Mucosa of stomach (tissue), 1 donor: ENCODE data around the gene MFSD6.

Experiments
- H3K27me3 ChIP-seq: one replicate; pipeline ENCODE4 v1.7.0; 2013; ENCODE audit warnings: mild to moderate bottlenecking, low read length; ENCODE audit not compliant: control insufficient read depth, insufficient read depth
- H3K36me3 ChIP-seq: one replicate; pipeline ENCODE4 v1.7.0; 2013; ENCODE audit warnings: low read length; ENCODE audit not compliant: control insufficient read depth, insufficient read depth
- H3K4me1 ChIP-seq: one replicate; pipeline ENCODE4 v1.7.0; 2013; ENCODE audit warnings: mild to moderate bottlenecking, low read length; ENCODE audit not compliant: control insufficient read depth, insufficient read depth
- H3K4me3 ChIP-seq: one replicate; pipeline ENCODE4 v1.7.0; 2013; ENCODE audit warnings: low read length
- H3K9ac ChIP-seq: one replicate; pipeline ENCODE4 v1.7.0; 2013; ENCODE audit warnings: mild to moderate bottlenecking, low read length, moderate library complexity
- H3K9me3 ChIP-seq: one replicate; pipeline ENCODE4 v1.7.0; 2013; ENCODE audit warnings: mild to moderate bottlenecking, low read length, moderate library complexity; ENCODE audit not compliant: control insufficient read depth
- donor health status: Pancreatic carcinoma.

MFSD6 gene

DNA sequence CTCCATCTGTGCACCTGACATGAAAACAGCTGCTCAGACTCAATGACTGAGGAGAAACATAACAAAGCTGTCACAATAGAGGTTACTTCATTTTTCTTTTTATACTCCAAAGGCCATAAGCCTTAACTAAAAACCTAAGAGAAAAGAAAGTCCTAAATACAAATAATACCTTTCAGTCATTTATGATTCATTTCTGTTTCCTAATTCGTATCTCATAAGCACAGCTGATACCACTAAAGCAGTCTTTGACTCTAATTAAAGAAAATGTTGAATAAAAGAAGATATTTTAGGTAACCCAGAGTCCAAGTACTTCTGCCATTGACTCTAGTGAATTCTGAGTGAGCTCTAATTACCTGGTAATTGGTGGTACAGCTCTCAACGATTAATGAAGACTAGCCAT, 105.7 kb downstream of the MFSD6 start:
- Histone ChIP-seq H3K4me1 (peaks cover 10% of the 10 kb centered on the region), H3K9ac (no peak overlapping the region), H3K4me3 (no peak overlapping the region), H3K9me3 (no peaks in the 10 kb centered on the region), H3K36me3 (no peaks in the 10 kb centered on the region), H3K27me3 (no peaks in the 10 kb centered on the region)

DNA sequence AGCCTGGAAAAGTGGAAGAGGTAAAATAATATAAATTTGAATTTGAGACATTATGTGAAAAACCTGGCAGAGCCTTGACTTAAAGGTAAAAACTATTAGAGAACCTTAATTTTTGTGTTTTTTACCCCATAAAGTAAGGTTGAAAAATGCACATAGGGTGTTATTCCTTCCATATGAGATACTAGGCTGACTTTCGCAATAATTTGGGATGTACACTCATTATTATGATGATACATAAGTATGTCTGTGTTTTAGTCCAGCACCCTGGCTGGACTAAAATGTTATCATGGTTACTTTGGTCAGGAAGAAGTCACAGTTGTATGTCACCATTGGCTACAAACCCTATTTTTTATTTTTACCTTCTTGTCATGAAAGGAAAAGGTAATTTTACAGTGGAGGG, 106.5 kb downstream of the MFSD6 start:
- H3K27me3 ChIP-seq: no peaks in the 10 kb centered on the region

DNA sequence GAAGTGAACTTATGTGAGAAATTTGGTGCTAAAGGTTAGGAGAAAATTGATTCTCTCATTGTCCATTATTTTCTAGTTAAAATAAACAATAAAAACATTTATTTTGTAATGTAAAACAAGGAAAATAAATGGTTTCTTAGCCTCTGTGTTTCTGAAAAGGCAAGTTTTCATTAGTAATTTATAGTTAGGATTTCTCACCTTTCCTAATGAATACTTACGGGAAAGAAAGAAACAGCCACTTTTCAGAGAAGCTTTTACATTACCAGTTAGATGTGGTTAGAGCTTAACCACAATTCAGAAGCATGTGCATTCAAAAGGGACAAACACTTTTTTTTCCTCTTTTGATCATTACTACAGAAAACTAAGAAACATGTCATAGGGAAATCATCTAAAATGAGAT, 107.5 kb downstream of the MFSD6 start:
- H3K4me3 ChIP-seq: no peak overlapping the region
- H3K9me3 ChIP-seq: no peaks in the 10 kb centered on the region
- no peaks in the 10 kb centered on the region for H3K4me1 ChIP-seq
- no peak overlapping the region for H3K9ac ChIP-seq
- H3K27me3 ChIP-seq: no peaks in the 10 kb centered on the region
- no peaks in the 10 kb centered on the region for H3K36me3 ChIP-seq

More for the DNA sequence above, 106.5 kb downstream of the MFSD6 start:
- Histone ChIP-seq H3K9ac (no peak overlapping the region), H3K4me3 (no peak overlapping the region), H3K4me1 (peaks cover 5% of the 10 kb centered on the region), H3K9me3 (no peaks in the 10 kb centered on the region), H3K36me3 (no peaks in the 10 kb centered on the region)

DNA sequence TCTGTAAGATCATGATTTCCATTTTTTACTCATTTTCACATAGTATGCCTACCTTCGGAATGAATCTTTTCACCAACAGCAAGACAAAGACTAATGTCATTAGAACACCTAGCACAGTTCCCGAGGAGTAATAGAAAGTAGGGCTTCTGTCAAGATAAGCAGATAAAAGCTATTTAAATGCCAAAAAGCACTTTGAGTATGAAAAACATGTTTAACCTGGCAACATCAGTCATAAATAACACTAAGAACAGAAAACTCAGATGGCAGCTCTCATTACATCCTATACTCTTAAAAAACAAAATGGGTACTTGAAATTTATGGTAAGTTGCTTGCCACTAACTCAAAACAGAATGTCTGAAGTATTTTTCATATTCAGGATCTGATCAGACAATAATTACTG, 109.3 kb downstream of the MFSD6 start:
- Histone ChIP-seq H3K4me1 (no peaks in the 10 kb centered on the region), H3K36me3 (no peaks in the 10 kb centered on the region), H3K9ac (no peak overlapping the region), H3K9me3 (no peaks in the 10 kb centered on the region), H3K4me3 (no peak overlapping the region), H3K27me3 (no peaks in the 10 kb centered on the region)

DNA sequence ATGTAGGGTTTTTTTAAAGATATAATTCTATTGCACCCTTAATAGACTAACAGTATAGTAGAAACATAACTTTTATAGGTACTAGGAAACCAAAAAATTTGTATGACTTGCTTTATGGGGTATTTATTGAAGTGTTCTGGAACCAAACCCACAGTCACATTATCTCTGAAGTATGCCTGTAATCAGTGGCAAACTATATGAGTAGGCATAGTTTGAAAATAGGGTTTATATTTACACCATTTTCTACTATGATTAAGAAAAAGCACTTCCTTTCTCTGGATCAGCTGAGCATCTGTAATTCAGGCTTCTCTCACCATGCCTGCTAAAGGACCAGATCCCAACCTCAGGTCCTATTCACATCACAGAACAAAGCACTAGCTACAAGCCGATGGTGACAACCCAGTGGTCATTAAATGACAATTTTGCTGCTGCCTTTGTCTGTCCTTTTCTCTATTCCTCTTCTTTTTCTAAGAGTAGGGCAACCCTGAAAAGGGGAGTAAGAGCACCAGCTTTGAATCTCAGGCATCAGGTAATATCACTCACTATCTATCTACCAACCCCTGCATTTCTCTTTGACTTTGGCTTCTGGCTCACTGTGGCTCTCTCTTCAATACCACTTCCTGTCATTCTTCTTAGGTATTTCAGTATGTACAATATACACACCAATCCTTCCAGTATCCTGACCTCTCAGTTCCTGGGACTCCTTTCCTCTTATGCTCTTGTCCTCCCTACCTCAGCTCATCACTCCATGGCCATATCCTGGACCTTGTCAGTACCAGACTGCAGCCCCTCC, 112.0 kb downstream of the MFSD6 start:
- H3K27me3 ChIP-seq: no peaks in the 10 kb centered on the region
- H3K4me1 ChIP-seq: no peaks in the 10 kb centered on the region
- no peak overlapping the region for H3K9ac ChIP-seq
- no peaks in the 10 kb centered on the region for H3K9me3 ChIP-seq
- no peaks in the 10 kb centered on the region for H3K36me3 ChIP-seq
- H3K4me3 ChIP-seq: no peak overlapping the region

DNA sequence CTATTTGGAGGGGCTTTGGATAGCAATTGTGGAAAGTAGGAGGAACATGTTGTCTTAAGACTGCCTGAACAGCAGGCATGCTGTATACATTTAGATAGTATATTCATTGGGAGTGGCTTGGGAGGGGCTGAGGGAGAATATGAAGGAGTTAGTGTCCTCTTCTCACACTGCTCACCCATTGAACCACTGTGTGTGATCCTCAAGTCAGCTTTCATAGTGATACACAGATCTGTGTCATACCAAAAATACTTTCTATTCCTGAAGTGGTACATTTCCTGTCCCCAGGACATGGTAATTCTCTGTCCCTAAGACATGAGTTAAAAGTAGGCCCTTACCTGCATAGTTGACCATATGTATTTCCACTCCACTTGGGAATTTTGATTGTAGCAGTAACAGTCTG, 116.8 kb downstream of the MFSD6 start:
- Histone ChIP-seq H3K27me3 (no peaks in the 10 kb centered on the region), H3K4me3 (no peak overlapping the region), H3K9me3 (no peaks in the 10 kb centered on the region), H3K36me3 (no peaks in the 10 kb centered on the region), H3K9ac (no peak overlapping the region), H3K4me1 (peaks cover 19% of the 10 kb centered on the region)

DNA sequence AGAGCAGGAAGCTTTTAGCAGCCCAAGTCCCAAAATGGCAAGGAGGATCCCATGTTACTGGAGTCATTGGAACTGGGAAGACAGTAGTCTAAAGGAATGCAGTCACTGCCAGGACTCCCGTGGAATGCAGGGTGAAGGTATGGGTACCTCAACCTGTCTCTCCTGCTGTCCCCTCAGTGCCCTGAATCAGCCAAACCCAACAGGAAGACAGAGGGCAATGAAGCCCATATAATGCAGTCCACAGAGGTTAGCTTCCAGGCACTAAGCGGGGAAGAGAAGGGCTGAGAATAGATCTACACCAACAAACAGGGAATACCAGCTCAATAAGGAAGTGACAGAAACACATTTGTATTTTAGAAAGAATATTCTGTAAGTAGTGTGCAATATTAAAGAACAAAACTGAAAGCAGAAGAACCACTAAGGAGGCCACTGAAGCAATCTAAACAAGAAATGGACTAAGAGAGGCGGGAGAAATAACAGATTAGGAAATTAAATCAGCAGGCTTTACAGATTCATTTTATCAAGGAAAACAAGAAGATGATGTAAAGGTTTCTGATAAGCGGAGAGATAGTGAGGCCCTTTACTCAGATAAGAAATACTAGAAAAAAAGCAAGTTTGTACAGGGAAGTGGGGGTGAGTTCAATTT, 118.1 kb downstream of the MFSD6 start:
- Histone ChIP-seq H3K9me3 (no peaks in the 10 kb centered on the region), H3K27me3 (no peaks in the 10 kb centered on the region), H3K4me1 (peaks cover 29% of the 10 kb centered on the region), H3K36me3 (no peaks in the 10 kb centered on the region), H3K9ac (no peak overlapping the region), H3K4me3 (no peak overlapping the region)

DNA sequence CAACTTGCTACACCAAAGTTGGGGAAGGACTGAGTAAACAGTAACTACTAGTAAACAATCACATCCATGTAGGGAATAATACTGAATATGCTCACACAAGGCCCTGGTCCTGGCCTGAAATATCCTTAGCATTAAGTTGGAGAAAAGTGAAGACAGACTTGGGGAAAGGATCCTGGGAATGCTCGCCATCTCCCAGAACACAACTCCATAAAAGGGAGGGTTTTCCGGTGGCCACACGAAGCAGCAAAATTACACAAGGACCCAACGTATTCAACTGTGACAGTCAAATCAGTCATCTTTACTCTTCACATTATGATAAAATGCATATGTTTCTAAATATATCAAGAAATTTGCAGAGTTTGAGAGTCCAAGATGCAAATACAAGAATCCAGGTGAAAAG, 119.1 kb downstream of the MFSD6 start:
- Histone ChIP-seq H3K4me3 (no peak overlapping the region), H3K9me3 (no peaks in the 10 kb centered on the region), H3K4me1 (peaks cover 29% of the 10 kb centered on the region), H3K9ac (no peak overlapping the region), H3K36me3 (no peaks in the 10 kb centered on the region), H3K27me3 (no peaks in the 10 kb centered on the region)

DNA sequence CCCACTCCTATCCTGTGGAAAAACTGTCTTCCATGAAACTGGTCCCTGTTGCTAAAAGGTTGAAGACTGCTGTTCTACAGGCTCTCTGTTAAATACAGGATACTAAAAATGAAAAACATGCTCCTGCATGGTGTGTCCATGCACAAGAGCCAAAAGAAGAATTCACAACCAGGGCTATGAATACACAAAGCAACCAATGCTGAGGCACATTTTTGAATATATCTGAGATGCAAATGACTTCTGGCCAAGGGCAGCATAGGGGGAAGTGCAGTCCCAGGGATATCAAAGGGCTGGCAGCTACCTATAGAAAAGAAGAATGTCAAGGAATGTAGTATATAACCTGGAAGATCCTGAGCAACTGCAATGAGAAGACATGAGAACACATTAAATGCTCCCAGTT, 119.8 kb downstream of the MFSD6 start:
- Histone ChIP-seq H3K27me3 (no peaks in the 10 kb centered on the region), H3K4me3 (no peak overlapping the region), H3K4me1 (peaks cover 29% of the 10 kb centered on the region), H3K9me3 (no peaks in the 10 kb centered on the region), H3K9ac (no peak overlapping the region), H3K36me3 (no peaks in the 10 kb centered on the region)

DNA sequence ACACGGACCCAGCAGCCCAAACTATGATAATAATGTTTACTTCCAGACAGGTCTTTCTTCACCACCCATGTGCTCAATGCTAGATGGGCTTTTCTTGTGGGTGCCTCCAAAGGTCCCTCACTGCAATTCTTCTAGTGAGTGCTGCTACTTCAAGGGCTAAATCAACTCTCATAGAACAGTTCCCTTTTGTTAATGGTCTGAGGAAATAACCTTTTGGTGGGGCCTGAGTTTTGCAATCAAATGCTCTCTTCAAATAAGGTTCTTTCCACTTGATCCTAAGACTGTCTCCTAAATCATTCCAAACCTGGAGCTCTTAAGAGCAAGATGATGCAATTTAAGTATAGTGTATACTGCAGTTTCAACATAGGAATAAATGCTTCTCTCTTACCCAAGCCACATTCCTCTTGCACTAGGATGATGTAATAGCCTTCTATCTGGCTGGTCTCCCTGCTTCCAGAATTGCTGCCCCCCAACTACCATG, 120.4 kb downstream of the MFSD6 start:
- Histone ChIP-seq H3K4me1 (peaks cover 31% of the 10 kb centered on the region), H3K9me3 (no peaks in the 10 kb centered on the region), H3K9ac (no peak overlapping the region), H3K36me3 (no peaks in the 10 kb centered on the region), H3K27me3 (no peaks in the 10 kb centered on the region), H3K4me3 (no peak overlapping the region)

DNA sequence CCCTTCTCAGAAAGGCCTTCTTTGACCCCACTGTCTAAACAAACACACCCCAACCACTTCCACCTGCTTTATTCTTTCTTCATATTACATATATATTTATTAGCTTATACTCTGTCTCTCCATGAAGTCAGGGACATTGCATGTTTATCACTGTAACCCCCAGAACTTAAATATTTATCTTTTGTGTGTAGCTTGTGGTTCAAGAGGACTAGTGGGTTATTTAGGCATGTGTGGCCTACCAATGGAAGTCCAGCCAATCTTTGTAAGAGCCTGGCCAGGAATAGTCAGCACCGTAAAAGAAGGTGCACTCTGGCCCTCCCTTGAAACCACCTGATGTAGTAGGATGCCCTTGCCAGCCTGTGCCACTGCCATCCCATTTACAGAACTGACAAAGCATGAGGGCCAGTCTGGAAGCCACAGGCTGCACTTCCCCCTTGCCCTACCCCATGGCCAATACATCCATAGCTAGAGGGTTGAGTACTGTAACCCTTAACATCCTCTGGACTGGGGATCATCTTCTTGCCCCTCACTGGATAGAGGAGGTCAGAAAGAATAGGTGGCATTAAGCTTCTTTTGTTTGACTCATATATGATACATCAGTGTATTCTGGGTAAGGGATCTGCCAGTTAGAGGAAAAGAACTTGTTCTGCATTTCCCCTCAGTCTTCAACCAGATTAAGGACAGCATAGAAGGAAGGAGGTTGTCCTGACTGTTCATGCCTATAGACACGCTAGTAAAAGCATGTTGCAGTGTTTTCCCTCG, 121.5 kb downstream of the MFSD6 start:
- peaks cover 36% of the 10 kb centered on the region for H3K4me1 ChIP-seq
- H3K9ac ChIP-seq: no peak overlapping the region
- no peaks in the 10 kb centered on the region for H3K9me3 ChIP-seq
- no peaks in the 10 kb centered on the region for H3K27me3 ChIP-seq
- H3K4me3 ChIP-seq: no peak overlapping the region
- H3K36me3 ChIP-seq: no peaks in the 10 kb centered on the region
